H1 (cell line): Measurements from ENCODE around the gene OSMR. TPM values are rescaled to one million over a fixed set of nuclear protein-coding genes. Genes with fewer than 3 reads are reported as not detected.

Experiments
- CTCF ChIA-PET: fragments of 300-600 bp; sonication (Branson Sonifier 250); formaldehyde crosslinking; loops from one replicate; lab custom pipeline; 2021; ENCODE audit not compliant: partially characterized antibody; lab: Charles Lee
- POLR2A ChIA-PET: fragments of 300-600 bp; sonication (Branson Sonifier 250); formaldehyde crosslinking; loops from one replicate; lab custom pipeline; 2021; ENCODE audit warnings: inconsistent platforms; ENCODE audit not compliant: partially characterized antibody; lab: Charles Lee
- DNase-seq, 2 experiments: peaks; one replicate each; pipeline versions ENCODE4 v3.0.0 to v3.0.0-alpha.2; 2010 to 2022; ENCODE audit warnings: low spot score in 2 of 2, low read depth in 1 of 2, mixed read lengths in 1 of 2
- FAIRE-seq: peaks from 2 replicates; lab custom pipeline; 2011; peaks lifted over from hg19 to GRCh38; lab: Jason Lieb, UNC
- H2AFZ ChIP-seq: 2 replicates; pipeline ENCODE4 v1.8.1; 2012; ENCODE audit warnings: low read length, inconsistent platforms
- H2AK5ac ChIP-seq: 2 replicates; pipeline ENCODE4 v1.6.1; 2013; ENCODE audit warnings: low read depth, low read length
- H2BK120ac ChIP-seq: replicated peaks from 2 replicates; pipeline ENCODE3; 2013; ENCODE audit warnings: low read depth, low read length, inconsistent platforms
- H2BK12ac ChIP-seq: 2 replicates; pipeline ENCODE4 v1.6.1; 2013; ENCODE audit warnings: low read depth, low read length
- H2BK15ac ChIP-seq: 2 replicates; pipeline ENCODE4 v1.6.1; 2013; ENCODE audit warnings: low read length
- H2BK20ac ChIP-seq: 2 replicates; pipeline ENCODE4 v1.6.1; 2013; ENCODE audit warnings: low read length
- H2BK5ac ChIP-seq: 2 replicates; pipeline ENCODE4 v1.6.1; 2013; ENCODE audit warnings: low read depth, low read length
- H3K14ac ChIP-seq: 2 replicates; pipeline ENCODE4 v1.6.1; 2013; ENCODE audit warnings: inconsistent platforms; ENCODE audit not compliant: insufficient read length
- H3K18ac ChIP-seq: 2 replicates; pipeline ENCODE4 v1.6.1; 2013; ENCODE audit warnings: low read length; ENCODE audit errors: extremely low read depth
- H3K23ac ChIP-seq: 2 replicates; pipeline ENCODE4 v1.6.1; 2013; ENCODE audit warnings: inconsistent platforms; ENCODE audit not compliant: insufficient read length
- H3K23me2 ChIP-seq: 2 replicates; pipeline ENCODE4 v1.6.1; 2013; ENCODE audit warnings: low read depth, low read length
- H3K27ac ChIP-seq: 2 replicates; pipeline ENCODE4 v1.6.1; 2011; ENCODE audit warnings: low read depth, low read length, inconsistent platforms
- H3K27me3 ChIP-seq, 4 experiments: replicated peaks in 1 of 4; 1 replicate in 1 of 4; 2 replicates in 3 of 4; pipeline versions ENCODE4 v1.6.1 to v1.8.1; 2011 to 2013; ENCODE audit warnings: low read length in 3 of 4, mild to moderate bottlenecking in 3 of 4, inconsistent platforms in 2 of 4, mixed read lengths in 2 of 4, moderate library complexity in 1 of 4; ENCODE audit not compliant: control insufficient read depth in 3 of 4, insufficient read depth in 3 of 4; ENCODE audit errors: extremely low read depth in 1 of 4
- H3K36me3 ChIP-seq, 4 experiments: 2 replicates each; pipeline versions ENCODE4 v1.6.1 to v1.8.1; 2011 to 2013; ENCODE audit warnings: mild to moderate bottlenecking in 4 of 4, low read length in 3 of 4, moderate library complexity in 2 of 4, control low read depth in 1 of 4, inconsistent platforms in 1 of 4; ENCODE audit not compliant: insufficient read depth in 4 of 4, control insufficient read depth in 2 of 4
- H3K4ac ChIP-seq: replicated peaks from 2 replicates; pipeline ENCODE3; 2013; ENCODE audit warnings: low read length, low read depth, mixed read lengths, inconsistent platforms; ENCODE audit not compliant: insufficient read length
- H3K4me1 ChIP-seq, 4 experiments: replicated peaks in 1 of 4; 1 replicate in 1 of 4; 2 replicates in 3 of 4; pipeline versions ENCODE4 v1.6.1 to v1.8.1; 2011 to 2013; ENCODE audit warnings: low read length in 3 of 4, inconsistent platforms in 2 of 4, mixed read lengths in 1 of 4; ENCODE audit not compliant: insufficient read depth in 4 of 4, control insufficient read depth in 3 of 4
- H3K4me2 ChIP-seq, 2 experiments: 2 replicates each; pipeline versions ENCODE4 v1.6.1 to v1.8.1; 2011 to 2013; ENCODE audit warnings: low read depth in 2 of 2, low read length in 2 of 2, control low read depth in 1 of 2, inconsistent platforms in 1 of 2, mild to moderate bottlenecking in 1 of 2; ENCODE audit not compliant: insufficient read depth in 1 of 2
- H3K4me3 ChIP-seq, 4 experiments: fragments of 200-600, 300-600 bp in 1 of 4; sonication (generic), shearing (Covaris generic), sonication (Bioruptor Twin) in 1 of 4; 2 replicates each; pipeline versions ENCODE4 v1.5.1 to v1.8.1; 2011 to 2016; ENCODE audit warnings: low read length in 4 of 4, low read depth in 3 of 4, control low read depth in 2 of 4, inconsistent platforms in 2 of 4, mild to moderate bottlenecking in 2 of 4, mixed read lengths in 1 of 4, moderate library complexity in 1 of 4; ENCODE audit not compliant: insufficient read depth in 2 of 4; ENCODE audit errors: extremely low read depth in 1 of 4
- H3K56ac ChIP-seq: replicated peaks from 2 replicates; pipeline ENCODE3; 2013; ENCODE audit warnings: low read depth, mild to moderate bottlenecking, mixed read lengths, low read length, inconsistent platforms; ENCODE audit not compliant: insufficient read length
- H3K79me1 ChIP-seq: 2 replicates; pipeline ENCODE4 v1.6.1; 2013; ENCODE audit warnings: low read depth, low read length, control low read depth
- H3K79me2 ChIP-seq, 2 experiments: 2 replicates each; pipeline versions ENCODE4 v1.6.1 to v1.8.1; 2012 to 2013; ENCODE audit warnings: low read length in 2 of 2, mild to moderate bottlenecking in 2 of 2, inconsistent platforms in 1 of 2; ENCODE audit not compliant: insufficient read depth in 2 of 2, control insufficient read depth in 1 of 2
- H3K9ac ChIP-seq, 4 experiments: replicated peaks in 1 of 4; 1 replicate in 1 of 4; 2 replicates in 3 of 4; pipeline versions ENCODE4 v1.6.1 to v1.8.1; 2011 to 2013; ENCODE audit warnings: low read depth in 3 of 4, low read length in 3 of 4, control low read depth in 2 of 4, mild to moderate bottlenecking in 2 of 4, moderate library complexity in 2 of 4, inconsistent platforms in 1 of 4; ENCODE audit errors: extremely low read depth in 1 of 4
- H3K9me3 ChIP-seq, 2 experiments: 2 replicates each; pipeline versions ENCODE4 v1.6.1 to v1.8.1; 2012 to 2013; ENCODE audit warnings: mild to moderate bottlenecking in 2 of 2, moderate library complexity in 2 of 2, control low read depth in 1 of 2, inconsistent platforms in 1 of 2, low read depth in 1 of 2, low read length in 1 of 2, mixed read lengths in 1 of 2; ENCODE audit not compliant: insufficient read depth in 2 of 2
- H4K20me1 ChIP-seq, 2 experiments: replicated peaks in 1 of 2; 2 replicates each; pipeline versions ENCODE3 to v1.8.1; 2011 to 2013; ENCODE audit warnings: inconsistent platforms in 2 of 2, low read length in 2 of 2, mild to moderate bottlenecking in 1 of 2; ENCODE audit not compliant: insufficient read depth in 2 of 2, control insufficient read depth in 1 of 2
- H4K5ac ChIP-seq: 2 replicates; pipeline ENCODE4 v1.6.1; 2013; ENCODE audit warnings: low read length, low read depth, mixed read lengths, inconsistent platforms; ENCODE audit not compliant: insufficient read length
- H4K8ac ChIP-seq: 2 replicates; pipeline ENCODE4 v1.8.0; 2013; ENCODE audit warnings: mild to moderate bottlenecking, moderate library complexity, low read length, inconsistent platforms; ENCODE audit not compliant: insufficient read depth; ENCODE audit errors: extremely low read depth
- H4K91ac ChIP-seq: replicated peaks from 2 replicates; pipeline ENCODE3; 2013; ENCODE audit warnings: low read length, mixed read lengths, inconsistent platforms; ENCODE audit not compliant: insufficient read length
- BACH1 ChIP-seq: IDR thresholded peaks from 2 replicates; pipeline ENCODE4 v1.6.1; 2012; ENCODE audit warnings: low read length, improper control_type of control experiment
- BRCA1 ChIP-seq: IDR thresholded peaks from 2 replicates; pipeline ENCODE4 v1.6.1; 2012; ENCODE audit warnings: low read depth, low read length, improper control_type of control experiment
- CHD1 ChIP-seq: IDR thresholded peaks from 2 replicates; pipeline ENCODE4 v1.6.1; 2012; ENCODE audit warnings: low read depth, low read length, improper control_type of control experiment
- CHD2 ChIP-seq: IDR thresholded peaks from 2 replicates; pipeline ENCODE4 v1.6.1; 2012; ENCODE audit warnings: low read length, improper control_type of control experiment
- CREB1 ChIP-seq: IDR thresholded peaks from 2 replicates; pipeline ENCODE4 v1.6.1; 2012; ENCODE audit warnings: inconsistent platforms
- CTBP2 ChIP-seq: IDR thresholded peaks from 2 replicates; pipeline ENCODE4 v1.7.0; 2011; ENCODE audit warnings: borderline replicate concordance, mild to moderate bottlenecking, moderate library complexity, mixed read lengths, low read length; ENCODE audit not compliant: insufficient read depth, insufficient read length
- GTF2F1 ChIP-seq: IDR thresholded peaks from 2 replicates; pipeline ENCODE4 v1.6.1; 2012; ENCODE audit warnings: low read depth, low read length, improper control_type of control experiment, borderline replicate concordance
- HDAC2 ChIP-seq, 2 experiments: fragments of 300-600 bp in 1 of 2; sonication (generic) in 1 of 2; IDR thresholded peaks; 2 replicates each; pipeline ENCODE4 v1.6.1; 2011 to 2012; ENCODE audit warnings: low read depth in 2 of 2, low read length in 2 of 2, mild to moderate bottlenecking in 2 of 2, moderate library complexity in 2 of 2, borderline replicate concordance in 1 of 2, inconsistent platforms in 1 of 2
- JUND ChIP-seq: IDR thresholded peaks from 2 replicates; pipeline ENCODE4 v1.6.1; 2011; ENCODE audit warnings: mild to moderate bottlenecking, improper control_type of control experiment, low read length
- NRF1 ChIP-seq: IDR thresholded peaks from 2 replicates; pipeline ENCODE4 v1.6.1; 2011; ENCODE audit warnings: mild to moderate bottlenecking, low read depth, low read length, improper control_type of control experiment
- PHF8 ChIP-seq: fragments of 200-600 bp; sonication (generic); conservative IDR thresholded peaks from 2 replicates; pipeline ENCODE4 v1.7.1; 2012; ENCODE audit warnings: low read depth, mild to moderate bottlenecking, inconsistent platforms, low read length, moderate library complexity
- SIRT6 ChIP-seq: IDR thresholded peaks from one replicate; pipeline ENCODE4 v1.7.1; 2012; ENCODE audit warnings: low read length, inconsistent platforms
- SP4 ChIP-seq: IDR thresholded peaks from 2 replicates; pipeline ENCODE4 v1.6.1; 2012; ENCODE audit warnings: low read length, inconsistent platforms
- SUZ12 ChIP-seq: fragments of 200-600 bp; sonication (generic); IDR thresholded peaks from 2 replicates; pipeline ENCODE4 v1.6.1; 2012; ENCODE audit warnings: mild to moderate bottlenecking, inconsistent platforms, low read length, moderate library complexity, mixed read lengths
- WGBS, 2 experiments: shearing (Covaris generic) in 1 of 2; methylation state at CpG; one replicate each; pipeline versions ENCODE4 v1.1.6 to v1.1.7; 2013 to 2015; ENCODE audit warnings: low lambda C conversion rate in 2 of 2, mixed read lengths in 2 of 2, inconsistent platforms in 1 of 2, low coverage in 1 of 2, missing lambda C conversion rate in 1 of 2; ENCODE audit not compliant: insufficient replicate concordance in 2 of 2, insufficient coverage in 1 of 2, insufficient read length in 1 of 2; ENCODE audit errors: extremely low coverage in 1 of 2, missing lambda C conversion rate in 1 of 2; 5-methylcytosine and 5-hydroxymethylcytosine counted together
- polyA plus RNA-seq, 7 experiments: library from polyadenylated mRNA; depleted of rRNA in 3 of 7; stranded (reverse) in 5 of 7; unstranded in 2 of 7; fragments of >200 nt in 5 of 7; fragments of 200-250 nt in 2 of 7; gene quantifications; 1 replicate in 5 of 7; 2 replicates in 1 of 7; 4 replicates in 1 of 7; pipeline versions ENCODE4 v1.2.1 to v1.2.3, GENCODE V29; 2011 to 2013; ENCODE audit warnings: missing spikeins in 2 of 7, mixed read lengths in 2 of 7
- total RNA-seq: library from RNA; stranded (reverse); fragmentation: NEBNext Ultra II Directional; extraction: Animal tissue kit (Norgen Biotek cat#: 25700); gene quantifications from 2 replicates; pipeline ENCODE4 v1.2.1, GENCODE V29; 2021

The OSMR gene
- total and polyA plus RNA-seq, 2 of the 8 experiments (the other 6 are each of a cell fraction or from before 2014, with no cell fraction given) = 2.3 to 2.6 TPM

DNA sequence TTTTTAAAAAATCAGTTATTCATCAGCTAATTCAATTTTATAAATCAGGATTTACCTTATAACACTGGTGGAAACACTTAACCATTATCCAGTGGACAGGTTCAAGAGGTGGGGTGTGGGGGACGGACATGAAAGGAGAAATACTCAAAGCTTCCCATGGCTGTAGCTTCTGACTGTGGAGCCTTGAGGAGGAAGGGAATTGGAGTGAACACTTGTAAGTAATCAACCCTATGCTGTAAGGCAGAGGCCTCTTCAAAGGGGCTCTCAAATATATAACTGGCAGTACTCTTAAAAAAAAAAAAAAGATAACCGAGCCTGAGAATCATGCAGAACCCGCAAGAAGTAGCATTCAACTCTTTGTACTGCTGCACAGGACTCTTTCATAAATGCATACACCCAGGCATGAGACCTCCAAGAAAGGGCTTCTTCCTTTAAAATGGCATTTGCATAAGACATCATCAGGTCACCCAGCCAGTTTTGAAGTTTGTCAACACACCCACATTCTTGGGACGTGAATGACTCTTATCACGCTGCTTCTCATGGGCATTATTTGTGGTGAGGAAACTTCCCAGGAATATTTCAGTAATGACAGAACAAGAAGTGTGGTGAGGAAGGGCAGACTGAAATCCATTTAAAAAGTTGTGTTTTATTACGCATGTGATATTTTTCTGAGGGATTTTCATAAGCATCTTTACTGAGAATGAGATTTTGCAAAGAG, 8.1 kb downstream of the OSMR start:
- H2AK5ac ChIP-seq = no peak overlapping the region
- H3K14ac ChIP-seq = no peak overlapping the region
- H4K91ac ChIP-seq = no peak overlapping the region
- no peak overlapping the region for H2AFZ ChIP-seq
- H3K4ac ChIP-seq = no peak overlapping the region
- H3K9me3 ChIP-seq = no peaks in the 10 kb centered on the region
- no peaks in the 10 kb centered on the region for H3K4me1 ChIP-seq
- H2BK20ac ChIP-seq = no peak overlapping the region
- CTCF ChIA-PET = interaction anchor here (0.7 kb wide), 1 partner anchor 250 kb away, joined by 3 read pairs; no protein-coding TSS in a partner anchor
- no peaks in the 10 kb centered on the region for H3K79me2 ChIP-seq
- no peak for DNase-seq
- FAIRE-seq = no peak
- POLR2A ChIA-PET = no interaction called here
- WGBS, 2 experiments = 87% methylated on average over 6 of the region's 6 CpGs; no CpG with 5 or more reads in 1 of the 2 experiments
- no peak overlapping the region for H2BK120ac ChIP-seq
- no peaks in the 10 kb centered on the region for H4K20me1 ChIP-seq
- no peak overlapping the region for H3K27ac ChIP-seq
- H2BK15ac ChIP-seq = no peak overlapping the region
- H3K36me3 ChIP-seq = no peaks in the 10 kb centered on the region
- H3K9ac ChIP-seq = no peak overlapping the region
- H3K18ac ChIP-seq = no peak overlapping the region
- H3K56ac ChIP-seq = no peak overlapping the region
- no peaks in the 10 kb centered on the region for H3K27me3 ChIP-seq
- H3K23me2 ChIP-seq = no peaks in the 10 kb centered on the region; the same call in 1 of the 2 replicates
- H2BK5ac ChIP-seq = no peak overlapping the region
- no peak overlapping the region for H3K4me3 ChIP-seq
- no peak overlapping the region for H3K23ac ChIP-seq
- no peak overlapping the region for H3K4me2 ChIP-seq
- no peak overlapping the region for H2BK12ac ChIP-seq
- H3K79me1 ChIP-seq = no peaks in the 10 kb centered on the region
- no peak overlapping the region for H4K5ac ChIP-seq
- H4K8ac ChIP-seq = no peak overlapping the region
- no peak for TF ChIP-seq CREB1
- TF ChIP-seq CTBP2 = no peak
- TF ChIP-seq SIRT6 = no peak
- no peak for TF ChIP-seq GTF2F1
- no peak for TF ChIP-seq JUND
- no peak for TF ChIP-seq BACH1
- no peak for TF ChIP-seq CHD2
- TF ChIP-seq HDAC2 (IDR thresholded peaks at IDR 0.05; ENCODE audit: borderline replicate concordance in 1 of 2, low read depth in 2 of 2, low read length in 2 of 2) = no peak
- TF ChIP-seq BRCA1 = no peak
- no peak for TF ChIP-seq SP4
- no peak for TF ChIP-seq CHD1
- no peak for TF ChIP-seq PHF8
- TF ChIP-seq NRF1 = no peak
- no peak for TF ChIP-seq SUZ12
